ENCODE measurements around the gene LRRC17.
"Not testable (repeated sequence)": the region's sequence is repeated elsewhere in the genome, so short reads cannot be mapped to it uniquely, and the experiment has no call there.

LRRC17 gene

GRCh38 chr7:102897211-102897631, 15.6 kb upstream of the LRRC17 start:
- no peak for TF ChIP-seq CTCF (IDR thresholded peaks at IDR 0.05; ENCODE audit: low read depth, low read length, missing control alignments)
- H3K4me3 ChIP-seq (ENCODE audit: low read depth, low read length): no peak overlapping the region
- DNase-seq (ENCODE audit: low read depth): no peak
- in situ Hi-C loops (cut with HindIII; ENCODE audit: low sequenced_read_pairs): no loop called here

- in situ Hi-C loops (cut with HindIII; ENCODE audit: low sequenced_read_pairs): no loop called here
- no peak for TF ChIP-seq CTCF (IDR thresholded peaks at IDR 0.05; ENCODE audit: low read depth, low read length, missing control alignments)
- H3K4me3 ChIP-seq (ENCODE audit: low read depth, low read length): no peak overlapping the region
Measured at GRCh38 chr7:102897856-102898531, 14.8 kb upstream of the LRRC17 start.

GRCh38 chr7:102898532-102898859, 14.3 kb upstream of the LRRC17 start:
- no peak for TF ChIP-seq CTCF (IDR thresholded peaks at IDR 0.05; ENCODE audit: low read depth, low read length, missing control alignments)
- in situ Hi-C loops (cut with HindIII; ENCODE audit: low sequenced_read_pairs): no loop called here
- no peak for DNase-seq (ENCODE audit: low read depth)
- no peak overlapping the region for H3K4me3 ChIP-seq (ENCODE audit: low read depth, low read length)

More at GRCh38 chr7:102897856-102898531, 14.8 kb upstream of the LRRC17 start:
- no peak for DNase-seq (ENCODE audit: low read depth)

GRCh38 chr7:102902052-102902451, 10.7 kb upstream of the LRRC17 start:
- H3K4me3 ChIP-seq (ENCODE audit: low read depth, low read length); DNase-seq (ENCODE audit: low read depth); in situ Hi-C loops (cut with HindIII; ENCODE audit: low sequenced_read_pairs): not testable (repeated sequence)

- DNase-seq (ENCODE audit: low read depth); H3K4me3 ChIP-seq (ENCODE audit: low read depth, low read length); in situ Hi-C loops (cut with HindIII; ENCODE audit: low sequenced_read_pairs): not testable (repeated sequence)
Measured at GRCh38 chr7:102903576-102903975, 9.2 kb upstream of the LRRC17 start.

- in situ Hi-C loops (cut with HindIII; ENCODE audit: low sequenced_read_pairs): no loop called here
- no peak overlapping the region for H3K4me3 ChIP-seq (ENCODE audit: low read depth, low read length)
- no peak for TF ChIP-seq CTCF (IDR thresholded peaks at IDR 0.05; ENCODE audit: low read depth, low read length, missing control alignments)
- DNase-seq (ENCODE audit: low read depth): no peak
Measured at GRCh38 chr7:102908676-102909075, 4.1 kb upstream of the LRRC17 start.

GRCh38 chr7:102913826-102914225, 1.0 kb downstream of the LRRC17 start:
- TF ChIP-seq CTCF (IDR thresholded peaks at IDR 0.05; ENCODE audit: low read depth, low read length, missing control alignments): no peak
- DNase-seq (ENCODE audit: low read depth): no peak
- peak overlapping the region; percentile 38 for H3K4me3 ChIP-seq (ENCODE audit: low read depth, low read length)
- in situ Hi-C loops (cut with HindIII; ENCODE audit: low sequenced_read_pairs): no loop called here

GRCh38 chr7:102914585-102914984, 1.8 kb downstream of the LRRC17 start:
- H3K4me3 ChIP-seq (ENCODE audit: low read depth, low read length): peak overlapping the region; percentile 38
- TF ChIP-seq CTCF (IDR thresholded peaks at IDR 0.05; ENCODE audit: low read depth, low read length, missing control alignments): no peak
- in situ Hi-C loops (cut with HindIII; ENCODE audit: low sequenced_read_pairs): no loop called here
- no peak for DNase-seq (ENCODE audit: low read depth)
